Measurements from ENCODE around the gene RABL6. TPM values are rescaled to one million over a fixed set of nuclear protein-coding genes. Genes with fewer than 3 reads are reported as not detected.
A peak's percentile ranks its signal among the peaks of the same experiment; 100 is the strongest.
"Not testable (repeated sequence)": the region's sequence is repeated elsewhere in the genome, so short reads cannot be mapped to it uniquely, and the experiment has no call there.

RABL6 gene
- total RNA-seq, 1 donor from 2014 or later = 91.0 TPM

GRCh38 chr9:136795000-136795348 is 12.8 kb upstream of the RABL6 start:
- no peak for DNase-seq (ENCODE audit: low spot score)

GRCh38 chr9:136796238-136796774 is 11.4 kb upstream of the RABL6 start, which contains the start of gene CCDC183:
TSS of gene CCDC183 (plus strand) at chr9:136796338. CDS start at chr9:136796398, 60 bp downstream.
- DNase-seq (ENCODE audit: low spot score) = no peak

- DNase-seq (ENCODE audit: low spot score) = not testable (repeated sequence)
These were observed 10.9 kb upstream of the RABL6 start for GRCh38 chr9:136796775-136797347.

- no peak for DNase-seq (ENCODE audit: low spot score)
These were observed 9.1 kb upstream of the RABL6 start for GRCh38 chr9:136798708-136799078.

GRCh38 chr9:136799079-136799853 is 8.5 kb upstream of the RABL6 start:
- DNase-seq (ENCODE audit: low spot score) = no peak

- DNase-seq (ENCODE audit: low spot score) = peak; percentile 85
These were observed 7.7 kb upstream of the RABL6 start for GRCh38 chr9:136799854-136800657.

- DNase-seq (ENCODE audit: low spot score) = no peak
These were observed 5.4 kb upstream of the RABL6 start for GRCh38 chr9:136802321-136802720.

GRCh38 chr9:136803009-136803550 is 4.7 kb upstream of the RABL6 start:
- DNase-seq (ENCODE audit: low spot score) = not testable (repeated sequence)

- no peak for DNase-seq (ENCODE audit: low spot score)
These were observed 3.9 kb upstream of the RABL6 start for GRCh38 chr9:136803551-136804508.

- DNase-seq (ENCODE audit: low spot score) = no peak
These were observed 3.1 kb upstream of the RABL6 start for GRCh38 chr9:136804509-136805206.

- no peak for DNase-seq (ENCODE audit: low spot score)
These were observed 2.5 kb upstream of the RABL6 start for GRCh38 chr9:136805207-136805740.

- DNase-seq (ENCODE audit: low spot score) = no peak
These were observed 1.7 kb upstream of the RABL6 start for GRCh38 chr9:136806067-136806466.

- no peak for DNase-seq (ENCODE audit: low spot score)
These were observed 1.0 kb upstream of the RABL6 start for GRCh38 chr9:136806631-136807201.

- DNase-seq (ENCODE audit: low spot score) = no peak
These were observed 492 bp downstream of the RABL6 start for GRCh38 chr9:136808075-136808805.

- DNase-seq (ENCODE audit: low spot score) = no peak
These were observed 1.0 kb downstream of the RABL6 start for GRCh38 chr9:136808806-136809158.

GRCh38 chr9:136814725-136815421 is 7.1 kb downstream of the RABL6 start:
- DNase-seq (ENCODE audit: low spot score) = no peak

GRCh38 chr9:136815422-136815782 is 7.7 kb downstream of the RABL6 start:
- DNase-seq (ENCODE audit: low spot score) = no peak
